Measurements from ENCODE around the gene STAT6.

Gene STAT6

DNA sequence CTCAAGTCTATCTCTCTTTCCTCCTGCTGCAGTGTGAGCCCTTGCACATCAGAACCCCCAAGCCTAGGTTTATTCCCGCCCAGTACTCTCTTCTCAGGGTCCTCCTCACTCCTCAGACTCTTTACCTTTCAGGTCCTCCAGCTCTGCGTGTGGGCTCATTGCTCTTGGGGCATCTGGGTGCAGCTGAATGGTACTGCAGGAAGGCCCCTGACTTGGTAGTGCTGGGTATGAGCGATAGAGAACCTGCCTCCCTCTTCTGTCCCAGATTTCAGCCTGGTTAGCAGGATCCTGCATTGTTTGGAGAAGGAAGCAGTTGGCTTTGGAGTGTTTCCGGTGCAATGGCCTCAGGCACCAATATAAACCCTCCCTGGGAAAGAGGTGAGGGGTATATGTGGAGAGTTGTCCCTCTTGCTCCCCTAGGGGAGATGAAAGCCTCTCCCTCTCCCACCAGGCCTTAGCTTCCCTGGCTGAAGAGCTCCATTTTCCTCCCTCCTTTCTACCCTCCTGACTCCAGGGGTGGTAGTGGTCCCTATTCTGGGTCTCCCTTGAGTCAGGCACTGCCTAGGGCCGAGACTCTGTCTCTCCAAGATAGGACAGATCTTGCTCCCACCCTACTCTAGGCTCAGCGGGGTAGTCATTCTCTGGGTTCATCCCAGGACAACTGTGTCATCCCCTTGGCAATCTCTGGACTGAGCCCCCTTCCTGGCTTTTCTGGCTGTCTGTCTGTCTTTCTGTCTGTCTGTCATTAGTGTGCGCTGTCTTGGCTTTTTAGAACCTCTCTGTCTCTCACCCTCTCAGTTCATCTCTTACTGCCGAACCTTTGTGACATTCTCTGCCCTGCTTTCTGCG lies 21.0 kb upstream of the STAT6 start:
- DNase-seq (ENCODE audit: low spot score): no peak

DNA sequence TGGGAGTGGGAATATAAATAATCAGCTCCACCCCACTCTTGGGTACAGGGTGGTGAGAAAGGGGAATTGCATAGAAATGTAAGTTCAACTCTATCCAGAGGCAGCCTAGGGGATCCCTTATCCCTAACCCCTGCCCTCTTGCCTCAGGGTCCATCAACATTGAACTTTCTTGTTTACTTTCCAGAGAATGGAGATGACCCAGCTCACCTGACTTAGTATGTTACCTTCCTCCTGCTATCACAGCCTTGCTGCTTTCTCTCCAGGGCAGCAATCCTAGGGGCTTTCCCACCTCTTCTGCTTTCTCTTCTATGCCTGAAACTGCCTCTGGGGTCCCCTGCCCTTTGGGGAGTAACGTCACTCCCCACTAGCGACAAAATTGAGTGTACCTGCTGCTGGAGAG lies 19.8 kb upstream of the STAT6 start:
- in situ Hi-C loops (cut with MboI; ENCODE audit: low pct_unique_long_range_greater_than_20kb, low sequenced_read_pairs, unreplicated experiment): no loop called here
- TF ChIP-seq, protein P1, sequence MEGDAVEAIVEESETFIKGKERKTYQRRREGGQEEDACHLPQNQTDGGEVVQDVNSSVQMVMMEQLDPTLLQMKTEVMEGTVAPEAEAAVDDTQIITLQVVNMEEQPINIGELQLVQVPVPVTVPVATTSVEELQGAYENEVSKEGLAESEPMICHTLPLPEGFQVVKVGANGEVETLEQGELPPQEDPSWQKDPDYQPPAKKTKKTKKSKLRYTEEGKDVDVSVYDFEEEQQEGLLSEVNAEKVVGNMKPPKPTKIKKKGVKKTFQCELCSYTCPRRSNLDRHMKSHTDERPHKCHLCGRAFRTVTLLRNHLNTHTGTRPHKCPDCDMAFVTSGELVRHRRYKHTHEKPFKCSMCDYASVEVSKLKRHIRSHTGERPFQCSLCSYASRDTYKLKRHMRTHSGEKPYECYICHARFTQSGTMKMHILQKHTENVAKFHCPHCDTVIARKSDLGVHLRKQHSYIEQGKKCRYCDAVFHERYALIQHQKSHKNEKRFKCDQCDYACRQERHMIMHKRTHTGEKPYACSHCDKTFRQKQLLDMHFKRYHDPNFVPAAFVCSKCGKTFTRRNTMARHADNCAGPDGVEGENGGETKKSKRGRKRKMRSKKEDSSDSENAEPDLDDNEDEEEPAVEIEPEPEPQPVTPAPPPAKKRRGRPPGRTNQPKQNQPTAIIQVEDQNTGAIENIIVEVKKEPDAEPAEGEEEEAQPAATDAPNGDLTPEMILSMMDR (IDR thresholded peaks at IDR 0.05; ENCODE audit: extremely low read depth, insufficient read depth, missing control alignments): no peak
- DNase-seq (ENCODE audit: low spot score): no peak

More for the DNA sequence above, 21.0 kb upstream of the STAT6 start:
- TF ChIP-seq, protein P1 (IDR thresholded peaks at IDR 0.05; ENCODE audit: extremely low read depth, insufficient read depth, missing control alignments): no peak
- in situ Hi-C loops (cut with MboI; ENCODE audit: low pct_unique_long_range_greater_than_20kb, low sequenced_read_pairs, unreplicated experiment): no loop called here

DNA sequence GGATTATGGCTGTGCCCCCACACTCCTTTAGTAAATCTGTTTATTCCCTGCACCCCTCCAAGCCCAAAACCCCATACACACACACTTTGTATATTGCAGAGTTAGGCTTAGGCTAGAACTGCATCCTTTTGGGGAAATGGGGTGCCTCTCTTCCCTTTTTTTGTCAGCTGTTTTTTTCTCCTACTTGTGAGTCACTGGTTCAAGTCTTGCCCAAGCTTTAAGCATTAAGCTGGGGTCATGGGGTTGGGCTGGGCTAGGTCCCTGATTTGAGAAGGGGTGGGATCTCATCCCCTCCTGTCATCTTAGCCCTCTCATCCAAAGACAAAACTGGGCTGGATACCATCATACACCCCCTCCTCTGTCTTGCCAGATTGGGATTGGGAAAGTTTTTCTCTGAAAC lies 18.7 kb upstream of the STAT6 start:
- TF ChIP-seq, protein P1 (IDR thresholded peaks at IDR 0.05; ENCODE audit: extremely low read depth, insufficient read depth, missing control alignments): no peak
- no peak for DNase-seq (ENCODE audit: low spot score)
- in situ Hi-C loops (cut with MboI; ENCODE audit: low pct_unique_long_range_greater_than_20kb, low sequenced_read_pairs, unreplicated experiment): no loop called here

DNA sequence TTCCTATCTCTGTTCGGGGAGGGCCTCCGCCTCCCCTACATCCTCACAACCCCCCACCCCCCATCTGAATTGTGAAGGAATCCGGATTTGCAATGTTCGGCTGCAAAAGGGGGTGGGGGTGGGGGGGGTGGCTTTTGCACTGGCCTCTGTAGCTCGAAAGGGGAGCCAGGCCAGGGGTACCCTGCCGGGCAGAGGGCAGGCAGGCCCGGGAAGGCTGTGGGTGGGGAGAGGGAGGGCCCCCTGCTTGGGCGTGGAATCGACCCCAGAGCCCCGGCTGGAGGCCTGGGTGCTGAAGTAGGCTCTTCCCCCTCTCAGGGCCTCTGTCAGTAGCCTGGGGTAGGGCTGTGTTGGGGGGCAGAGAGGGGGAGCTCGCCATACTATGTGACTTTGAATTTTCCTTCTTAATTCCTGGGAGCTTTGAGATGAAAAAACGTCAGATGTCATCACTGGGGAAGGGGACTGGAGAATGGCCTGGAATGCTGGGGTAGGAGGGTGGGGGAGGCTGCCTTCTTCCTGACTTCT lies 18.2 kb upstream of the STAT6 start:
- no peak for DNase-seq (ENCODE audit: low spot score)
- TF ChIP-seq, protein P1 (IDR thresholded peaks at IDR 0.05; ENCODE audit: extremely low read depth, insufficient read depth, missing control alignments): no peak
- in situ Hi-C loops (cut with MboI; ENCODE audit: low pct_unique_long_range_greater_than_20kb, low sequenced_read_pairs, unreplicated experiment): no loop called here

DNA sequence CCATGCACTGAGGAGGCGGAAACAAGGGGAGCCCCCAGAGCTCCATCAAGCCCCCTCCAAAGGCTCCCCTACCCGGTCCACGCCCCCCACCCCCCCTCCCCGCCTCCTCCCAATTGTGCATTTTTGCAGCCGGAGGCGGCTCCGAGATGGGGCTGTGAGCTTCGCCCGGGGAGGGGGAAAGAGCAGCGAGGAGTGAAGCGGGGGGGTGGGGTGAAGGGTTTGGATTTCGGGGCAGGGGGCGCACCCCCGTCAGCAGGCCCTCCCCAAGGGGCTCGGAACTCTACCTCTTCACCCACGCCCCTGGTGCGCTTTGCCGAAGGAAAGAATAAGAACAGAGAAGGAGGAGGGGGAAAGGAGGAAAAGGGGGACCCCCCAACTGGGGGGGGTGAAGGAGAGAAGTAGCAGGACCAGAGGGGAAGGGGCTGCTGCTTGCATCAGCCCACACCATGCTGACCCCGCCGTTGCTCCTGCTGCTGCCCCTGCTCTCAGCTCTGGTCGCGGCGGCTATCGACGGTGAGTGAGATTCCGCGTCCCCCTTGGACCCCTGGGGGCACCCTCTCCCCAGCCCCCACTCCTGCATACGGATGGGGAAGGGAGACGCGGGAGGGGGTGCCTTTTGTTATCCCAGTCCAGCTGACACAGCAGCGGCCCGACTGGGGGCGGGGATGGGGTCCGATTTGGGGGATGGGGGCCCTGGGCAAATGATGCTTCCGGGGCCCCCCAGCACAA lies 17.5 kb upstream of the STAT6 start:
- TF ChIP-seq, protein P1 (IDR thresholded peaks at IDR 0.05; ENCODE audit: extremely low read depth, insufficient read depth, missing control alignments): no peak
- DNase-seq (ENCODE audit: low spot score): no peak
- in situ Hi-C loops (cut with MboI; ENCODE audit: low pct_unique_long_range_greater_than_20kb, low sequenced_read_pairs, unreplicated experiment): no loop called here

DNA sequence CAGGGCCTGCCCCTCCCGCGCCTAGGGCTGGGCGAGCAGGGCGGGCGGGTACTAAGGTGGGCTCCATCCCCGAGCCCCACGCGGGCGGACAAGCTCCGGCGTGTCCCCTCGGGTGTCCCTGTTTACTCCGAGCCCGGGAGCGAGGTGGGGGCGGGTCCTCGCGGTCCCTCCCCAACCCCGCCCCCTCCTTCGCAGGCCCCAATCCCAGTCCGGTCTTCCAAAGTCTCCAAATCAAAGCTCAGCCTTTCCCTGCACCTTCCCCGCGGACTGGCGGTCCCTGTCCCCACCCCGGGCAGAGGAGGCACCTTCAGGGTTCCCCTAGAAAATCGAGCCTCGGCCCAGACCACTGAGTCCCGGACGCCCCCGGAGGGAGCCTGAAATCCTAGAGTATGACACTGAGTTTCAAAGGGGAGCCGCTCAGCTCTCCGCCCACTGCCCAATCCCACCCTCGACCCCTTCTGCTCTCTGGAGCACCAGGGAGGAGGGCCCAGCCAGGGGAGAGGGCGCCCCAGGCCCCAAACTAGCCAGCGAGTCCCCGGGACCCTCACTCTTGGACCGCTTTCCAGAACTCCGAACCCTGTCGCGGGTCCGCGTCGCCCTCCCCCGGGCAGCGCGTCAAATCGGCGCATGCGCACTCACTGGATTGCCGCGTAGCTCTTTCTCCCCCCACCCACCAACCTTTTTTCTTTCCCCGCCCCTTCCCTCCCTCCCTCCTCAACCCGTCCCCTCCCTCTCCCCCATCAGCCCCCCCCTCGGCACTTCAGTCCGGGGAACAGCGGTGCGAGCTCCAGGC lies 16.8 kb upstream of the STAT6 start, which contains the start of gene LRP1:
Gene LRP1, plus strand, starts transcription at position 758 of the 793 bp plus-strand sequence. CDS start 482 bp downstream, outside the sequence.
- peak; percentile 91 for DNase-seq (ENCODE audit: low spot score)
- TF ChIP-seq, protein P1 (IDR thresholded peaks at IDR 0.05; ENCODE audit: extremely low read depth, insufficient read depth, missing control alignments): no peak

More for the DNA sequence above, 16.8 kb upstream of the STAT6 start, which contains the start of gene LRP1:
- in situ Hi-C loops (cut with MboI; ENCODE audit: low pct_unique_long_range_greater_than_20kb, low sequenced_read_pairs, unreplicated experiment): no loop called here

Data from GM13977 (cell line).